ENCODE data around the gene TGM1. TPM values are rescaled to one million over a fixed set of nuclear protein-coding genes. Genes with fewer than 3 reads are reported as not detected.

The TGM1 gene
- total and polyA plus RNA-seq, 7 donors = 0.33 to 2.7 (median 0.89) TPM; not detected in 1

DNA sequence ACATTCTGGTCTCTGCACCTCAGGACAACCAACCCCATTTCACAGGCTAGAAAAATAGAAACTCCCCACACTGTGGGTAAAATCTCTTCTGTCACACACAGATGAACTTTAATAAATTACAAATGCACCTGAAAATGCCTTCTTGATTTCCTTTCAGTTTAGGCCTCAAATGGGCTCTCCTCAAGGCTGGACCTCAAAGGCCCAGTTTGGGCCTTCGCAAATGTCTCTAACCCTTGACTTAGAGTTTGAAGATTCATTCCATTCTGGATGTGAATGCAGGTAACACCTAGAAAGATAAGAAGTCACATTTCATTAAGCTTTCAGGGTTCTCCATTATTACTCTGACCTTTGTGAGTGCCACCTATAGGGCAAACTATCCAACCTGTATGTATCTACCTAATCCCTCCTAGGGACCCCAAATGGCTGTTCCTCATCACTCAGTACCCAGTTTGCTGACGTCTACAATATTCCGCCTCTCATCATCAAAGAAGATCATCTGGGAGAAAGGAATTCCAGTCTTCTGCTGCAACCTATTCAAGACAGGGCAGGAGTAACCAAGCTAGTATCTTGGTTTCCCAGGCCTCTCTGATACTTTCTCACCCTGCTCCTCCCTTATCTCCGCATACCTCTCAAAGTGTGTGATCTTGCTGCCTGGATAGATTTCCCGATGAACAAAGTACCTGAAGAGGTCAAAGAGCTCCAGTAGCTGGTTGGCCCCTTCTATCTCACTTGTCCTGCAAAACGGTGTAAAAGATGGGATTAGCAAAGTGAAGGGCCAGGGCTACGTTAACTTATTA lies 48.9 kb downstream of the TGM1 start:
- intact Hi-C loops (cut with DNase I) = loop anchor here (2.0 kb wide), 1 partner anchor 19 kb away; the partner anchor contains the start of gene TM9SF1

DNA sequence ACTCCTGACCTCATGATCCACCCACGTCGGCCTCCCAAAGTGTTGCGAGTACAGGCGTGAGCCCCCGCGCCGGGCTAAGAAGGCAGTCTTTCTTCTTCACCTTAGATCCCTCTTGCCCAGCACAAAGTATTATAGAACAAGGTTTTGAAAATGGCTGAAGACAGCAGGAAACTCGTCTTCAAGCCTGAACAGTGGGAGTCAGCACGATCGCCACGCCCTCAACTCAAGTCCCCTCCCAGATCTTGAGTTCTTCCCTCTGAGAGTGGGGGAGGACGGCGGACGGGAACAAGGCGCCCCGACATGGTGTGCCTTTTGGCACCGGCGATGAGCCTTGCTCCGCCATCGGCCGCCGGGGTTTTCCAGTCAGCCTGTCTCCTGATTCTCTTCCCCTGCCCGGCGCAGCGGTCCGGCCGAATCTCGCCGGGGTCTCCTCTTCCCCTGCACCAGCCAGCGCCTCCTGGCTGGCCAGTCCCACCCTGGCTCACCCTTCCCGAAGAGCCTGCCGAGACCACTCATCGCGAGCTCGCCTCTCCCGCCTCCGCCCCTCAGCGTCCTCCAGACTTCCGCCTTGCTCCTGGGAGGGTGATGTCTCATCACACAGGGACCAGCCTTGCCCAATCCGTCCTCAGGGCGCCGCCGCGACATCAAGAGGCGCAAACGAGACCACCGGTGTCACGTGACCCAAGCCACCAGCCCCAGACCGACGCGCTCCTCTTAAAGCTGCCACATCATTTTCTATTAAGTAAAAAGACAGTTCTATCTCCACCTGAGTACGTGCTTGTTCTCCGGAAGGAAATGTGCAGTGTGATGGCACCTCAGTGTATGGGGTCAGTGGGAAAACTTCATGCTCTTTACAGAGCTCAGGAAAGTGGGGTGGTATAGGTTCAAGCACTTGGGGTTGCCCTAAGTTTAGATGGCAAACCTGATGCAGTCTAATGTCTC lies 49.8 kb downstream of the TGM1 start, which contains the start of gene CHMP4A:
TSS of gene CHMP4A (minus strand) at position 565 of the 942 bp plus-strand sequence. CDS start at position 516, 49 bp downstream.
- peaks cover 5 to 43% (median 15%) of the 10 kb centered on the region in 4 donors for H3K36me3 ChIP-seq
- peaks cover 0 to 45% (median 34%) of the 10 kb centered on the region in 4 donors for H3K4me1 ChIP-seq
- peak within 1 kb of the TSS; percentile 58 to 73 (median 69) for H3K4me3 ChIP-seq
- 0 to 1% methylated on average over 53 of the region's 53 CpGs for WGBS, 2 donors
- peak; percentile 98 to 99 (median 99) for TF ChIP-seq POLR2AphosphoS5 (IDR thresholded peaks at IDR 0.05)
- TF ChIP-seq EP300 (IDR thresholded peaks at IDR 0.05) = no peak
- no peak for TF ChIP-seq CTCF (IDR thresholded peaks at IDR 0.05)
- peak; percentile 94 to 97 for TF ChIP-seq POLR2A (IDR thresholded peaks at IDR 0.05)
- H3K27ac ChIP-seq = peak within 1 kb of the TSS; percentile 91 to 97 (median 92)
- no peaks in the 10 kb centered on the region for H3K27me3 ChIP-seq
- peak; percentile 99 for DNase-seq
- H3K9me3 ChIP-seq = no peaks in the 10 kb centered on the region
- intact Hi-C loops (cut with DNase I) = loop anchor here (2.0 kb wide), 1 partner anchor 18 kb away; the partner anchor contains the start of gene TM9SF1

More for the DNA sequence above, 48.9 kb downstream of the TGM1 start:
- no peaks in the 10 kb centered on the region for H3K9me3 ChIP-seq
- 91 to 94% methylated on average over 7 of the region's 7 CpGs for WGBS, 2 donors
- H3K36me3 ChIP-seq = peaks cover 5 to 34% (median 13%) of the 10 kb centered on the region in 4 donors
- no peak for TF ChIP-seq CTCF (IDR thresholded peaks at IDR 0.05)
- TF ChIP-seq POLR2A (IDR thresholded peaks at IDR 0.05) = no peak
- no peak for TF ChIP-seq POLR2AphosphoS5 (IDR thresholded peaks at IDR 0.05)
- no peak for TF ChIP-seq EP300 (IDR thresholded peaks at IDR 0.05)
- H3K4me3 ChIP-seq = peak overlapping the region in 3 of 4 donors; percentile 67 to 73 (median 71)
- H3K27me3 ChIP-seq = no peaks in the 10 kb centered on the region
- peak overlapping the region; percentile 91 to 97 (median 92) for H3K27ac ChIP-seq
- H3K4me1 ChIP-seq = peaks cover 0 to 45% (median 34%) of the 10 kb centered on the region in 4 donors
- DNase-seq = peak; percentile 2

GRCh38 chr14:24211311-24211710 lies 51.7 kb downstream of the TGM1 start:
- peaks cover 0 to 42% (median 32%) of the 10 kb centered on the region in 4 donors for H3K4me1 ChIP-seq
- H3K4me3 ChIP-seq = no peak overlapping the region
- no peaks in the 10 kb centered on the region for H3K27me3 ChIP-seq
- H3K27ac ChIP-seq = no peak overlapping the region
- WGBS, 2 donors = 94 to 96% methylated on average over 6 of the region's 6 CpGs
- intact Hi-C loops (cut with DNase I) = no loop called here
- no peaks in the 10 kb centered on the region for H3K9me3 ChIP-seq
- H3K36me3 ChIP-seq = peaks cover 5 to 54% (median 16%) of the 10 kb centered on the region in 4 donors
- no peak for TF ChIP-seq EP300 (IDR thresholded peaks at IDR 0.05)
- peak; percentile 47 for DNase-seq

DNA sequence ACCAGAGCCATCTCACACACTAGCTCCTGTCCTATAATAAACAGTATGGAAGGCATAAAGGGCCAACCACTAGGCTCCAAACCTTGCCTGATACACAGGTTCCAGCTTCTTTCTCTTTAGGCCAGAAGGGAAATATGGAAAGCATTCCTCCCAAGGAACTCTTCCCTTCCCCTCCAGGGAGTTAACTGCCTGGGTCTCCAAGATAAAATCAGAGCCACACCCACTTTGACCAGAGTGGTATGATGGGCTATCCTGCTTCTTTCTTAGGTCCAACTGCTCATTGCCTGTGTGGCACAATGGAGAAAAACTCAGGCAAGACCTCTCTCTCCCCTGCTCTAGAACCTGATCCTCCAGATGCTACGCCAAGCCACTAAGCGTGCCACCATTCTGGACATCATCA lies 55.4 kb downstream of the TGM1 start:
- TF ChIP-seq CTCF (IDR thresholded peaks at IDR 0.05) (no peak), EP300 (IDR thresholded peaks at IDR 0.05) (no peak), POLR2A (IDR thresholded peaks at IDR 0.05) (no peak), POLR2AphosphoS5 (IDR thresholded peaks at IDR 0.05) (no peak)
- H3K4me1 ChIP-seq = peaks cover 0 to 19% (median 10%) of the 10 kb centered on the region in 4 donors
- peaks cover 5 to 81% (median 19%) of the 10 kb centered on the region in 4 donors for H3K36me3 ChIP-seq
- no peak overlapping the region for H3K27ac ChIP-seq
- intact Hi-C loops (cut with DNase I) = no loop called here
- no peak overlapping the region for H3K4me3 ChIP-seq
- no peaks in the 10 kb centered on the region for H3K9me3 ChIP-seq
- DNase-seq = peak; percentile 21
- WGBS, 2 donors = 99% methylated on average over 2 of the region's 2 CpGs
- no peaks in the 10 kb centered on the region for H3K27me3 ChIP-seq

Data from sigmoid colon (tissue), 7 donors.